ENCODE measurements around the gene SRL.
A peak's percentile ranks its signal among the peaks of the same experiment; 100 is the strongest.

SRL gene

DNA sequence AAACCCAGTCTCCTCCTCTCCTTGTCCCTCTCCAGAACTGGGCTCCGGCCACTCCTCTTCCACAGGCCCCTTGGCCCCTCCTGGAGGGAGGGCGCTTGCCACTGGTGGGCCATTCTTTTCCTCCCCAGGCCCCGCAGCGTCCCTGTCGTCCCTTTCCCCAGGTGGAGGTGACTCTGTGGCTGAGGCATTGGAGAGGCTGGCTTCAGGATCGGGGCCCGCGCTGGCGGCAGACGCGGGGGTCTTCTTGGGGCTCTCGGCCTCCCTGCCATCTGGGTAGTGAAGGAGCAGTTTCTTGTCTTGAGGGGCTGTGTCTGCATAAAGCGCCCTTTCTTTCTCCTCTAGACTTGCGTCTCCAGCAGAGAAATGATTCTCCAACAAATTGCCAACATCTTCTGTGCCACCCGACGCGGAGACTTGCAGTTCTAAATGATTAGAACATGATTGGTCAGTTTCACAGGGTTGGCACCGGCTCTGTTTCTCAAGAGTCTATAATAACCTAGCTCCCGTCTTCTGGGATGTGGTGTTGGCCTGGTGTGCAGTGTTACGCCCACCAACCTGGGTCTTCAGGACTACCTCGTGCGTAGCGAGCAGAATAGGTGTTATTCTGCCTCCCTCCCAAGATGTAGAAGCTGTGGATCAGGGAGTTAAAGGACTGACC lies 34.1 kb downstream of the SRL start:
- in situ Hi-C loops (cut with MboI; ENCODE audit: low pct_unique_long_range_greater_than_20kb, low sequenced_read_pairs), result no loop called here
- no peak for DNase-seq

GRCh38 chr16:4207229-4207628 lies 34.7 kb downstream of the SRL start:
- DNase-seq, result no peak
- in situ Hi-C loops (cut with MboI; ENCODE audit: low pct_unique_long_range_greater_than_20kb, low sequenced_read_pairs), result no loop called here

DNA sequence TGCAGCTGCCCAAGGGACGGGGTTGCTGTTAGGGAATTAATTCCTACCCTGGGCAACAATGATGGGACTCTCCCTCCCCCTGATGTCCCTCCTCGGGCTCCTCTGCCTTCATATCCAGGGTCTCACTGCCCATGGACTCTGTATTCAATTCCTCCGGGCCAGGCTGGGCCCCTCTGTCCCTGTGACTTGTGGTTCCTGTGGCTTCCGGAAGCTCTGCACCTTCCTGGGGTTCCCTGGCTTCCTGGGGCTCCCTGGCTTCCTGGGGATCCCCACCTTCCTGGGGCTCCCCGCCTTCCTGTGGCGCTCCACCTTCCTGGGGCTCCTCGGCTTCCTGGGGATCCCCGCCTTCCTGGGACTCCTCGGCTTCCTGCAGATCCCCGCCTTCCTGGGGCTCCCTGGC lies 35.2 kb downstream of the SRL start:
- in situ Hi-C loops (cut with MboI; ENCODE audit: low pct_unique_long_range_greater_than_20kb, low sequenced_read_pairs), result no loop called here
- no peak for DNase-seq

DNA sequence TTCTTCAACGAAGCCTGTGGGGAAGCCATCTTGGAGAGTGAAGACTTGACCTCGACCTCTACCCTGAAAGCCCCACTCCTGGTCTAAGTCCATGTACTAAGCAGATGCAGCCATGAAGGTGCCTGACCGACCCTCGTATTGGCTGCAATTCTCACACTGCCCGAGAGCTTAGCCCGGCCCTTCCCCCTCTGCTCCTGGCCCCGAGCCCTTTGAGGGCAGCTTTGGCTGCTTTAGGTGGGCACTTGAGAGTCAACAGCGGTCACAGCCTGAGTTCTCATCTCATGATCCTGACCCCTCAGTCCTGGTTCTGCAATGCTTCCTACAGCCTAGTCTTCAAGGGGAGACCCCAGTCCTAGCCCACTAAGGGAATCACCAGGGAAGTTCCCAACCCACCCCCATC lies 35.9 kb downstream of the SRL start:
- no peak for DNase-seq
- in situ Hi-C loops (cut with MboI; ENCODE audit: low pct_unique_long_range_greater_than_20kb, low sequenced_read_pairs), result no loop called here

- no peak for DNase-seq
- in situ Hi-C loops (cut with MboI; ENCODE audit: low pct_unique_long_range_greater_than_20kb, low sequenced_read_pairs), result no loop called here
Measured at GRCh38 chr16:4204521-4204920, 37.4 kb downstream of the SRL start.

DNA sequence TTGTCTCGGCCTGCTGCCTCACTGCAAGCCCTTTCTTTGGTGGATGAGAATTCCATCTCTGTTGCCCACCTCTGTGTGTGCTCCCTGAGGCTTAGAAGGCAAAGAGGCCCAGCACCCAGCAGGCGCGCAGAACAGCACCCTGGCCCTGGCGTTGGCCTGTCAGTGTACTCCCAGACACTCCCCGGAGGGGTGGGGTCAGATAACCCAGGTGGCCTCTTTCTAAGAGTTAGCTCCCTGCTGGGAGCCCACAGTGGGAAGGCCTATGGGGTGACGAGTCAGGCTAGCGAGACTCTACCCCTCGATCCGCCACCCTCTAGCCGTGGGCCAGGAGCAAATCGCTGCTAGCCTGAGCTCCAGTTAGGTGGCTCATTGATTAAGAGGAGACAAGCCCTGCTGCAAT lies 38.1 kb downstream of the SRL start:
- DNase-seq, result no peak
- in situ Hi-C loops (cut with MboI; ENCODE audit: low pct_unique_long_range_greater_than_20kb, low sequenced_read_pairs), result no loop called here

DNA sequence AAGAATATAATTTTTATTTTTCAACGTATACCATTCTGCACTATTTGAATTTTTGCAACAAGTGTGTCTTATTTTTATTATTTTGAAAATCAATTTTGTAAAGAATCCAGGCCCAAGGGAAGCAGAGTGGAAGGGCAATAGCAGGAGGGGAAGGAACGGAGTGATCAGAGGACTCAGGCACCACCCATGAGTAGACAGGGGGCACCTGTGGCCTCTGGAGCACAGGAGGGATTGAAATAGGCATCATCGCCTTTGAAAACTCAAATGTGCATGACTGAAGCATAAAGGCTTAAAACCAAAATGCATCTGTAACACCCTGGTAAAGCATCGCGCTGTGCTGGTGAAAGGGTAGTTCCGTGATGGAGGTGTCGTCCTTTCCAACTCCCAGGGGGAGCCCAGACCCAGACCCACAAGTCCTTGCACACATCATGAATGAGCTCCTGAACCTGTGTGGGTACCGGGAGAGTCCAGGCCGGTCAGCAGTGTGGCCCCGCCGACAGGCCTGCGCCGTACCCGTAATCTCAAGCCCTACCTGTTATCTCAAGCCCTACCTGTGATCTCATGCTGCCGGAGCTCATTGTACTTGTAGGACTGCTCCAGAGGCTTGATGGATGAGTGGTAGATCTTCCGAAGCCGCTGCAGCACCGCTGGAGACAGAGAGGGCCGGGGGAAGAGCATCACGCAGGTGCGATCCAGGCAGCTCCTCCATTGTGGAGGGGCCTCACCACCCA lies 39.1 kb downstream of the SRL start:
- in situ Hi-C loops (cut with MboI; ENCODE audit: low pct_unique_long_range_greater_than_20kb, low sequenced_read_pairs), result no loop called here
- DNase-seq, result no peak

DNA sequence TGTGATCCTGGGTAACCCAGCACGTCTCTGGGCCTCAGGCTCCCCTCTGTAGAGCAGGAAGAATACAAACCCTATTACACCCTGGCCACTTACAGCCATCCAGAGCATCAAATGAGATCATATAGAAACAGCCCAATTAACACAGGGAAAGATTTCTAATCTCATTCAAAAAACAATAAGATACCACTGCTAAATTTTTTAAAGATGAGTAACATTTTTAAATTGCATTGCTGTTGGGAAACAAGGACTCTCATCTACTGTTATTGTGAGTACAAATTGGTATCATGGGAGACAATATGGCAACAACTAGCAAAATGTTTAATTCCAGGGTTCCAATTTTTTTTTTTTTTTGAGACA lies 41.1 kb downstream of the SRL start:
- in situ Hi-C loops (cut with MboI; ENCODE audit: low pct_unique_long_range_greater_than_20kb, low sequenced_read_pairs), result no loop called here
- DNase-seq, result no peak

- in situ Hi-C loops (cut with MboI; ENCODE audit: low pct_unique_long_range_greater_than_20kb, low sequenced_read_pairs), result no loop called here
- DNase-seq, result peak; percentile 83
Measured at GRCh38 chr16:4200000-4200780, 41.7 kb downstream of the SRL start.

GRCh38 chr16:4198816-4199215 lies 43.1 kb downstream of the SRL start:
- in situ Hi-C loops (cut with MboI; ENCODE audit: low pct_unique_long_range_greater_than_20kb, low sequenced_read_pairs), result no loop called here
- no peak for DNase-seq

DNA sequence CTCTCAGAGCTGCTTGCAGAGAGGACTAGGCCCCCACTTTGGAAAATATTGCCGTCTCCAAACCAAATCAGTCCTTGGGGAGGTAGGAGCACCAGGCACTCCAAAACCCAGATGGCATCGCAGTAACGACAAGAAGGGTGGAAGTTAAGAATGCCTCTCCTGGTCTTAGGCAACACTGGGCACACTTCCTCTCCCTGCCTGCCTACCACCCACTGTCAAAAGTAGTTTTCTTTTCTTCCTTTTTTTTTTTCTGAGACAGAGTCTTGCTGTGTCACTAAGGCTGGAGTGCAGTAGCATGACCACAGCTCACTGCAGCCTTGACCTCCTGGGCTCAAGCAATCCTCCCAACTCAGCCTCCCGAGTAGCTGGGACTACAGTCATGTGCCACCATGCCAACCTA lies 47.2 kb downstream of the SRL start:
- peak; percentile 70 for DNase-seq
- in situ Hi-C loops (cut with MboI; ENCODE audit: low pct_unique_long_range_greater_than_20kb, low sequenced_read_pairs), result no loop called here

DNA sequence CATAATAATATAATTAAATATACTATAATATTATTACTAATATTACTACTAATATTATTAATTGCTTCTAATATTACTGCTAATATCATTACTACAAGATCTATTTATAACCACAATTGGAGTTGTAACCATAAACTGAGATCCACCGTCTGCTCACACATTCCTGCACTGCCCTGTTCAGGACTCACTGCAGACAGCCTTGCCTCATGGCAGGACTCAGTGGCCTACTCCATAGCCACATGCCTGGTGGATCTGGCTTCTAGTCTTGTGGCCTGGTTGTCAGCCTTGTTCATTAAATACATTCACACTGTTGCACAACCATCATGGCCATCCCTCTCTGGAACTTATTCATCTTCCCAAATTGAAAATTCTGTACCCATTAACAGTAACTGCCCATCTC lies 48.0 kb downstream of the SRL start:
- in situ Hi-C loops (cut with MboI; ENCODE audit: low pct_unique_long_range_greater_than_20kb, low sequenced_read_pairs), result no loop called here
- DNase-seq, result no peak

GRCh38 chr16:4192206-4192605 lies 49.7 kb downstream of the SRL start:
- in situ Hi-C loops (cut with MboI; ENCODE audit: low pct_unique_long_range_greater_than_20kb, low sequenced_read_pairs), result no loop called here
- no peak for DNase-seq

- no peak for DNase-seq
- in situ Hi-C loops (cut with MboI; ENCODE audit: low pct_unique_long_range_greater_than_20kb, low sequenced_read_pairs), result no loop called here
Measured at GRCh38 chr16:4190712-4191333, 51.1 kb downstream of the SRL start.

- in situ Hi-C loops (cut with MboI; ENCODE audit: low pct_unique_long_range_greater_than_20kb, low sequenced_read_pairs), result no loop called here
- no peak for DNase-seq
Measured at GRCh38 chr16:4190086-4190485, 51.8 kb downstream of the SRL start.

DNA sequence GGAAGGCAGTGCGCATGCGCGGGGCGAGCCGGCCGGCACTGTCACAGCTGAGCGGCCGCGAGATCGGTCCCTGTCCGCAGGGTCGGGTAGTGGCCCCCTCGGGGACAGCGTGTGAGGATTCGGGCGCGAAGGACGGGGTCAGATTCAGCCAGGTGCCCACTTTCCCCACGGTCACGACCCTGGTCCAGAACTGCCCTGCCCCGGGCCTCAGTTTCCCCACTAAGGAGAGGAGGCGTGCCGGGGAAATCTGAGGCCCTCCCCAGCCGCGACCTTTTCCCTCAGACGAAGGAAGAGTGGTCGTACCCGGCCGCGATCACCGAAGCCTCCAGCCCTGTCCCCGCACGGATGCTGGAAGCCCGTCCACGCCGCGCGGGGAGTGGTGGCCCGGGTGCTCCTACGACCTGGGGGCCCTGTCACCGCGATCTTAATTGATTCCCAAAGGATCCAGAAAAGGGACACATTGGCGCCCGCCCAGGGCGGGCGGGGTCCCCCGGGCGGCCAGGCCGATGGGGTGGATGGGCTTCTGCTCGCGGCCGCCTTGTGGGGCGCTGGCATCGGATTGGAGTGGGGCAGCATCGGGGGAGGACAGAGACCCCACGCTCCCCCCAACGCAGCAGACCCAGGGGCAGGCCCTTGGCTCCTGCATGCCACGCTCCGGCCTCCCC lies 57.7 kb downstream of the SRL start:
- no peak for DNase-seq
- in situ Hi-C loops (cut with MboI; ENCODE audit: low pct_unique_long_range_greater_than_20kb, low sequenced_read_pairs), result no loop called here

- peak; percentile 87 for DNase-seq
- in situ Hi-C loops (cut with MboI; ENCODE audit: low pct_unique_long_range_greater_than_20kb, low sequenced_read_pairs), result no loop called here
Measured at GRCh38 chr16:4183237-4184037, 58.4 kb downstream of the SRL start.

DNA sequence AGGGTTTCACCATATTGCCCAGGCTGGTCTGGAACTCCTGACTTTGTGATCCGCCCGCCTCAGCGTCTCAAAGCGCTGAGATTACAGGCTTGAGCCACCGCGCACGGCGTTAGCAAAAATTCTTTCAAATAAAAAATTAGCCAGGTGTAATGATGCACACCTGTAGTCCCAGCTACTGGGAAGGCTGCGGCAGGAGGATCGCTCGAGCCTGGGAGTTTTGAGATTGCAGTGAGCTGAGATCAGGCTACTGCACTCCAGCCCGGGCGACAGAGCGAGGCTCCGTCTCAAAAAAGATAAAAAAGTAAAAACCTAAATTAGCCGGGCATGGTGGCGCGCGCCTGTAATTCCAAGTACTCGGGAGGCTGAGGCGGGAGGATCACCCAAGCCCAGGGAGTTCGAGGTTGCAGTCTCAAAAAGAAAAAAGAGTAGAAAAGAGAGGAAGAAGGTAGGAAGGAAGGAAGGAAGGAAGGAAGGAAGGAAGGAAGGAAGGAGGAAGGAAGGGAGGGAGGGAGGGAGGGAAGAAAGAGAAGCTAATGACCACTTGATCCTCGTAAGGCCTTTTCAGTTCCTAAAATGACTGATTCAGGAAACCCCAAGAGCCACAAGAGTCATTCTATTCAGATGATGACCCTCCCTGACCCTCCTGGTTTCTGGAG lies 59.2 kb downstream of the SRL start:
- DNase-seq, result no peak
- in situ Hi-C loops (cut with MboI; ENCODE audit: low pct_unique_long_range_greater_than_20kb, low sequenced_read_pairs), result no loop called here
